GM21360 (cell line): ENCODE results near the gene LRP10.
"Not testable (repeated sequence)": the region's sequence is repeated elsewhere in the genome, so short reads cannot be mapped to it uniquely, and the experiment has no call there.

Experiments
- ATAC-seq: cut with Tn5 transposase; IDR thresholded peaks from one replicate; pipeline ENCODE4 v1.9.1; 2021; ENCODE audit warnings: mild to moderate bottlenecking, moderate library complexity; ENCODE audit not compliant: unreplicated experiment

LRP10 gene

DNA sequence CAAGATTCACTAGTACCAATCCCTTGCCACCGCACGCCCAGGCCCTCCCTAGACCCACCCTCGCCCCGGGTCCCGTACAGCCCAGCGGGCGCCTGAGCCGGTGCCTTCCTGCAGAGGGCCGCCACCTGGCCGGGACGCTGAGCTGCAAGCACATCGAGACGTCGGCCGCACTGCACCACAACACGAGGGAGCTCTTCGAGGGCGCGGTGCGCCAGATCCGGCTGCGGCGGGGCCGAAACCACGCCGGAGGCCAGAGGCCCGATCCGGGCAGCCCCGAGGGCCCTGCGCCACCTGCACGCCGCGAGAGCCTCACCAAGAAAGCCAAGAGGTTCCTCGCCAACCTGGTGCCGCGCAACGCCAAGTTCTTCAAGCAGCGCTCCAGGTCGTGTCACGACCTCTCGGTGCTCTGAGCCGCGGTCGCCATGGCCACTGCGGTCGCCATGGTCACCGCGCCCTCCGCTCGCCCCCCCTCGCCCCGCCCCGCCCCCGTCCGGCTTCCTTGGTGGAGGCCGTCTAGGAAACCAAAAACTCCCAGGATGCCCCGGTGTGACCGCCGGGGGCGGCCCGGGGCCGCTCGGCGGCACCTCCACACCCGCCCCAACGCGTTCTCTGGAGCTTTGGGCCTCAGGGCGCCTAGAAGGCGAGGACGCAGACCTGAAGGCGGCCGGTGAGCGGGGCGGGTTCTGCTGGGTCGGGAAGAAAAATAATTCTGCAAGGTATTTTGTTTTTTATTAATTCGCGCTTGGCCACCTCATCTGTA, 15.1 kb downstream of the LRP10 start:
- ATAC-seq = peak; percentile 40

GRCh38 chr14:22887260-22887989, 15.9 kb downstream of the LRP10 start:
- peak; percentile 34 for ATAC-seq

DNA sequence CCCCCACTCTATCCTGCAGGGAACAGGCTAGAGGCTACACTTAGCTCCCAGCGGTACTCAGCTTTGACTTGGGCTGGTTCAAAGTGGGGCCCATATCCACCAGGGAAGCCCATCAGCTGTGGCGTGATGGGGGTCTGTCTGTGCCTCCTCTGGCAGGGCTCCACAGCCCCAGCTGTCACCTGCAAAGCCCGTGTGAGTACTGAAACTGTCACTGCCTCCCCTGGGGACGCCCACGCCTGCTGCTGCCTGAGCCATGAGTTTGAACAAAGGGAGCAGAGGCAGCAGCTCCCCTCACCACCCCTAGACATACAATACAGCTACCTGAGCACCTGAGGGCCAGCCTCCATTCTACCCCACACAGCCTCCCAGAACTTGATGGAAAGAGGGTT, 16.4 kb downstream of the LRP10 start:
- peak; percentile 43 for ATAC-seq

DNA sequence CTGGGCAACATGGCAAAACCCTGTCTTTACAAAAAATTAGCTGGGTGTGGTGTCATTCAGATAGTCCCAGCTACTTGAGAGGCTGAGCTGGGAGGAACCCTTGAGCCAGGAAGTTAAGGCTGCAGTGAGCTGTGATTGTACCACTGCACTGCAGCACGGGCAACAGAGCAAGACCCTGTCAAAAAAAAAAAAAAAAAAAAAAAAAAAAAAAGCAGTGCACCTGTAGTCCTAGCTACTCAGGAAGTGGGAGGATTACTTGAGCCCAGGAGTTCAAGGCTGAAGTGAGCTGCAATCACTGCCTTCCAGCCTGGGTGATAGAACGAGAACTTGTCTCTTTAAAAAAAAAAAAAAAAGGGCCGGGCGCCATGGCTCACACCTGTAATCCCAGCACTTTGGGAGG, 17.1 kb downstream of the LRP10 start:
- ATAC-seq = no peak

DNA sequence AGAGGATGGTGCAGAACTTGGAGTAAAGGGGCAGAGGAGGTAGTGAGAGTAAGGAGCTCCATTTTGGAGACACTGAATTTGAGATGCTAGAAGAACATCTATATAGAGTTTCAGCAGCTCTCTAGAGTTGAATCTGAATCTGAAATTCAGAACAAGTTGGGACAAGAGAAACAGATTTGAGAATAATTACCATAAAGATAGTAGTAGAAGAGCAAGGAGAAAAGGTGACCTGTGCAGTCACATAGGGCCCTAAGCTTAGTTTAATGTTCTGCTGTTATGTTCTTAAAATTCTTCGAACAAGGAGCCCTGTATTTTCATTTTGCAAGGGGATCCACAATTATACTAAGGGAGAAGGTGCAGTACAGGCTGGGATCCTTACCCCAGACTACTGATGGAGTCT, 18.9 kb downstream of the LRP10 start:
- ATAC-seq = no peak

GRCh38 chr14:22892488-22892887, 20.9 kb downstream of the LRP10 start:
- ATAC-seq = no peak

DNA sequence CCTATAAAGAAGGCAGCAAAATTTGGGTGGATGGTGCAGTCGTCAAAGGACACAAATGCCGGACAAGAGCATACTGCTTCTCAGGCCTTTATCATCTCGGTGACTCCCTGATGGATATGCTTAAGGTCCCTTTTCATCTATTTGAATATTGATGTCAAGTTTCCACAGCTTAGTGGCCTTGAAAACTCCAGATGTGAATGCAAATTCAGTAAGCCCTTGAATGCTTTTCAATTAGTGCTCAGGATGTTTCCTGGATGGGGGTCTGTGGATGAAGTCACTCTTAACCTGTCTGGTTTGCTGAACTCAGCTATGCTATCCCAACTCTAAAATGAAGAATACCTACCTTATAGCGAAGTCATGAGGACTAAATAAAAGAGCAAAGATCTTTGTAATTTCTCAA, 22.2 kb downstream of the LRP10 start:
- ATAC-seq = no peak

DNA sequence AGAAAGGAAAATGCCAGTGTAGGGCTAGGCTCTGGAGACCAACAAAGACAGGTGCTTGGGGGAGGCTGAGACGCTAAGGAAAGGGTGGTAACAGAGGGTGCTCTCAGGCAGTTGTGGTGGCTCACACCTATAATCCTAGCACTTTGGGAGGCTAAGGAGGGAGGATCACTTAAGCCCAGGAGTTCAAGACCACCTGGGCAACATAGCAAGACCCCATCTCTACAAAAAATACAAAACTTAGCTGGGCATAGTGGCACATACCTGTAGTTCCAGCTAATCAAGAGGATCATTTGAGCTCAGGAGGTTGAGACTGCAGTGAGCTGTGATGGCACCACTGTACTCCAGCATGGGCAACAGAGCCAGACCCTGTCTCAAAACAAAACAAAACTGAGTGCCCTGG, 23.9 kb downstream of the LRP10 start:
- no peak for ATAC-seq

- ATAC-seq = no peak
Observed at GRCh38 chr14:22896356-22896755, 24.8 kb downstream of the LRP10 start.

DNA sequence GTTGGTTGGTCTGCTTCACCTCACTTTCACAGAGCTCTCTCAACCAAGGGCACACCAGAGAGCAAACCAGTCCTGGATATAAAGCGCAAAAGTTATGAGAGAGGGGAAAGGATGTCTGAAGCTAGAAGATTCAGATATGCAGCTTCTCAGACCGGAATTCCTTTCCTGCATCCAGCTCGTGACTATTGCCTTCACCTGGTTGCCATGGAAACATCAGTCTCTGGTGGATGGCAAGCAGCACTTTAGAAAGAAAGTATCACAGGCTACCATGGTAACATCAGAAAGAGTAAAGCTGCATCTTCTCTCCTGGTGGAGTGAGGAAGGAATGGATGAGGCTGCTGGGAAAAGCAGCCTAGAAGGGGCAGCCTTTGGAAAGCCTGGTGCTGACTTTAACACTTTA, 25.2 kb downstream of the LRP10 start:
- ATAC-seq = no peak

DNA sequence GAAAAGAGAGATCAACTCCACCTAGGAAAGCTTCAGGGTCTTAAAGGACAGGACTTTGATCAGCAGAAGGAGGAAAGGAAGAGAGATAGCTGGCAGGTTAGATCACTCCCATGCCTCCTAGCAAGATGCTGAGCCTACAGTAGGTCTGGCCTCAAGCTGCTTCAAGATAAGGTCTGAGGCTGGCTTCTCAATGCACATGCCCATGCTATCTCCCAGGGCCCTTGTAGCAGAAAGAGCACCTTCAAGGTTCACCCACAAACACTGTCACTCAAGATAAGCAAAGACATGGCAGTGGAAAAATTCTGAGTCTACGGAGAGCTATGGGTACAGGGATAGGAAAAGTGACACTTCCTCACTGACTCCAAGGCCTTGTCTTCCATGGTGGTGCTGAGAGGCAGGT, 25.8 kb downstream of the LRP10 start:
- no peak for ATAC-seq

DNA sequence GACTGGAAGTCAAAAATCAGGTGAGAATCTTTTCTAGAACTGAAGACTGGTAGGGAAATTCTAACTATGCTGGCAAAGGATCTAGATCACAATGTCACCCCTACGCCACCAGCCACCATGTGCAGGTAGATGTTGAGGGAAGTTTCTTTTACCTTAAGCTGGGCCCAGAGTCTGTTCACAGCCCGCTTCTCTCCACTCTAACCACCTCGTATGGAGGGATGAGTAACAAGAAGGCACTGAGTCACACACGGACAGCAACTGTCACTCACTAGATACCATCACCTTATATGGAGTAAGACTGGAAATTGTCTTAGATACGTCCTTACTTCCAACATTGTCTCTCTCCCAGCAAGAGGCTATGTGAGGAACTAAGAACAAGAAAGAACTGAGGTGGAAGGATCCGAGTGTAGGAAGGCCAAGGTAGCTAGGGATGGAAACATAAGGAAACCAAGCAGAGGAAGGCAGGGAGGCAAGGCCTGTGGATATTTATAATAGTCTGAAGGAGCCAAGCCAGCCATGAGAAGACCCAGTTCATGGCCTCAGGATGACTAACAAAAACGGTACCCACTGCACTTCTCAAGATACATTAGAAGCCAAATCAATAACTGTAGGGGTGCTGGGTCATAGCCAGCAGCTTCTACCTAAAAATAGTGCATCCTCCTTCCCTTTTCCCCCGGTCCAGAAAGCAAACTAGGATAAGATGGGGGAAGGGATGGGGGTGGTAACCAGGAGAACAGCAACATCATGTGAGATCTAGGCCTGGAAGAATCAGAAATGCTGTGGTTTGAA, 27.0 kb downstream of the LRP10 start:
- ATAC-seq = no peak

GRCh38 chr14:22900081-22900799, 28.7 kb downstream of the LRP10 start:
- ATAC-seq = no peak

GRCh38 chr14:22901799-22902198, 30.3 kb downstream of the LRP10 start:
- no peak for ATAC-seq

GRCh38 chr14:22903742-22904087, 32.2 kb downstream of the LRP10 start:
- ATAC-seq = no peak

- no peak for ATAC-seq
Observed at GRCh38 chr14:22905627-22906026, 34.1 kb downstream of the LRP10 start.

- ATAC-seq = no peak
Observed at GRCh38 chr14:22906073-22906472, 34.5 kb downstream of the LRP10 start.

DNA sequence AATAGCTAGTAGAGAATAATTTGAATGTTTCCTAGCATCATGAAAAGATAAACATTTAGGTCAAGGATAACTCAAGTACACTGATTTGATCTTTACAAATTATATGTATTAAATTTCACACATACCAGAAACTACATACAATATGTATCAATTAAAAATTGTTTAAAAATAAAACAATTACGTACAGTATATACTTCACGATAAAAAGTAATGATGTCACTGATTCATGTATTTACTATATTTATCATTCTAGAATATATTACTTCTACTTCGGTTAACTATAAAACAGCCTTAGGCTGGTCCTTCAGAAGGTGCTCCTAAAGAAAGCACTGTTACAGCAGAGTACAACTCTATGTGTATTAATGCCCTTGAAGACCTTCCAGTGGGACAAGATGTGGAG, 35.9 kb downstream of the LRP10 start:
- ATAC-seq = no peak

DNA sequence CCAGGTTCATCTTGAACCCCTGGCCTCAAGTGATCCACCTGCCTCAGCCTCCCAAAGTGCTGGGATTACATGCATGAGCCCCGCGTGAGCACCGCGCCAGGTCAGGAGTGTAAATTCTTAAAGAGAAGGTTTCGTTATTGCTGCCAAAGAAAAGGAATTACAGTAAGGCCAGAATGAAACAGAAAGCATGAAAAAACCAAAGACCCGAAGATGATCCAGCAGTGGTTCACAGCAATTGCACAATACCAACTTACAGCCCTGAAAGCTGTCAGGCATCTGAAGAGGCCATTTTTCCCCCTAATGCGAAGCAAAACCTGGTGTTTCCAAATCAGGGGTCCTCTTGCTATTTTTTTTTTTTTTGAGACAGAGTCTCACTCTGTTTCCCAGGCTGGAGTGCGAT, 37.1 kb downstream of the LRP10 start:
- no peak for ATAC-seq

DNA sequence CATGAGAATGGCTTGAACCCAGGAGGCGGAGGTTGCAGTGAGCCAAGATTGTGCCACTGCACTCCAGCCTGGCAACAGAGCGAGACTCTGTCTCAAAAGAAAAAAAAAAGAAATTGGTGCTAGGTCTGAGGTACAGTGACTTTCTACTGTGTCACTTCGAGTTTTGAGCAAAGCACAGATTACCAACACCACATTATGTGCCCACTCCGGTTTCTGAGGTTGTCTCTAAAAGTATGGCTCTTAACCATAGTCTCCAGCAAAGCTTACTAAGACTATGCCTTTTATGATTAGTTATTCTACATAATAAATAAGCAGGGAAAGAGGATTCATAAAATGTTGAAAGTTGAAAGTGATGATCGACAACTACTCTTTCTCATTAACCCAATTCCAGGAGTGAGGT, 39.4 kb downstream of the LRP10 start:
- no peak for ATAC-seq

GRCh38 chr14:22914836-22915235, 43.3 kb downstream of the LRP10 start:
- ATAC-seq = not testable (repeated sequence)
